Ecto neural progenitor cell (in vitro differentiated cells): ENCODE results near the gene CLEC3B.
"Not testable (repeated sequence)": the region's sequence is repeated elsewhere in the genome, so short reads cannot be mapped to it uniquely, and the experiment has no call there.

Experiments
- DNase-seq: peaks from one replicate; pipeline ENCODE4 v3.0.0-alpha.2; 2018; ENCODE audit warnings: low spot score

The CLEC3B gene

GRCh38 chr3:45066109-45066801 is 40.2 kb downstream of the CLEC3B start:
- no peak for DNase-seq

- no peak for DNase-seq
These were observed 41.4 kb downstream of the CLEC3B start for GRCh38 chr3:45067486-45067885.

GRCh38 chr3:45067941-45068340 is 41.8 kb downstream of the CLEC3B start:
- no peak for DNase-seq

- no peak for DNase-seq
These were observed 45.0 kb downstream of the CLEC3B start for GRCh38 chr3:45071075-45071474.

GRCh38 chr3:45075821-45076625 is 49.9 kb downstream of the CLEC3B start:
- DNase-seq = no peak

- DNase-seq = not testable (repeated sequence)
These were observed 52.2 kb downstream of the CLEC3B start for GRCh38 chr3:45078256-45078655.

- no peak for DNase-seq
These were observed 52.9 kb downstream of the CLEC3B start for GRCh38 chr3:45078910-45079522.

GRCh38 chr3:45079715-45080114 is 53.6 kb downstream of the CLEC3B start:
- DNase-seq = no peak

GRCh38 chr3:45080824-45081223 is 54.7 kb downstream of the CLEC3B start:
- no peak for DNase-seq

- no peak for DNase-seq
These were observed 55.5 kb downstream of the CLEC3B start for GRCh38 chr3:45081506-45082141.

GRCh38 chr3:45082142-45082538 is 56.0 kb downstream of the CLEC3B start:
- DNase-seq = no peak

- no peak for DNase-seq
These were observed 56.9 kb downstream of the CLEC3B start for GRCh38 chr3:45083023-45083422.

GRCh38 chr3:45084361-45084760 is 58.3 kb downstream of the CLEC3B start:
- no peak for DNase-seq

GRCh38 chr3:45084820-45085816 is 59.0 kb downstream of the CLEC3B start:
- no peak for DNase-seq
